Effector memory CD8-positive, alpha-beta T cell (primary cell): ENCODE data around the gene EP400.
"Not testable (repeated sequence)": the region's sequence is repeated elsewhere in the genome, so short reads cannot be mapped to it uniquely, and the experiment has no call there.

ENCODE experiments used
- ATAC-seq: fragments of 150-1000 bp; cut with Tn5 transposase; replicated peaks from 2 replicates; pipeline ENCODE4 v1.10.0; 2021; ENCODE audit warnings: mild to moderate bottlenecking, moderate library complexity
- DNase-seq, 3 experiments: peaks; one replicate each; pipeline ENCODE4 v3.0.0; 2021
- H3K27ac Mint-ChIP-seq, 2 donors: one replicate each; pipeline ENCODE4 v1.8.0; 2022; ENCODE audit warnings: mild to moderate bottlenecking in 2 of 2, mixed read lengths in 2 of 2, moderate library complexity in 2 of 2
- H3K27me3 Mint-ChIP-seq, 2 donors: one replicate each; pipeline ENCODE4 v1.8.0; 2022; ENCODE audit warnings: mixed read lengths in 2 of 2
- H3K36me3 Mint-ChIP-seq: one replicate; pipeline ENCODE4 v1.8.0; 2022; ENCODE audit warnings: mild to moderate bottlenecking, moderate library complexity, mixed read lengths; ENCODE audit not compliant: insufficient read depth
- H3K4me1 Mint-ChIP-seq, 2 donors: one replicate each; pipeline ENCODE4 v1.8.0; 2022; ENCODE audit warnings: low read depth in 2 of 2, mixed read lengths in 2 of 2
- H3K4me3 Mint-ChIP-seq, 2 donors: one replicate each; pipeline ENCODE4 v1.8.0; 2022; ENCODE audit warnings: mild to moderate bottlenecking in 2 of 2, mixed read lengths in 2 of 2, moderate library complexity in 2 of 2
- H3K9me3 Mint-ChIP-seq, 2 donors: one replicate each; pipeline ENCODE4 v1.8.0; 2022; ENCODE audit warnings: mixed read lengths in 2 of 2

The EP400 gene

GRCh38 chr12:131983554-131983953, 33.8 kb downstream of the EP400 start:
- DNase-seq (no peak), ATAC-seq (no peak)
- Mint-ChIP-seq H3K9me3 (no peaks in the 10 kb centered on the region), H3K27ac (peak overlapping the region in 1 of 2 donors; percentile 46), H3K4me3 (no peak overlapping the region), H3K36me3 (peaks cover 80% of the 10 kb centered on the region), H3K27me3 (no peaks in the 10 kb centered on the region), H3K4me1 (peaks cover 1 to 4% of the 10 kb centered on the region in 2 donors)

GRCh38 chr12:131984334-131984733, 34.6 kb downstream of the EP400 start:
- Mint-ChIP-seq H3K4me3 (no peak overlapping the region), H3K9me3 (no peaks in the 10 kb centered on the region), H3K36me3 (peaks cover 80% of the 10 kb centered on the region), H3K4me1 (peaks cover 3 to 8% of the 10 kb centered on the region in 2 donors), H3K27ac (no peak overlapping the region), H3K27me3 (no peaks in the 10 kb centered on the region)
- ATAC-seq (no peak), DNase-seq (no peak)

- DNase-seq, H3K27ac Mint-ChIP-seq, H3K4me3 Mint-ChIP-seq, H3K9me3 Mint-ChIP-seq, ATAC-seq, H3K4me1 Mint-ChIP-seq, H3K27me3 Mint-ChIP-seq: not testable (repeated sequence)
- H3K36me3 Mint-ChIP-seq = peaks cover 79% of the 10 kb centered on the region
Measured at GRCh38 chr12:131985510-131985875, 35.8 kb downstream of the EP400 start.

GRCh38 chr12:131986361-131986760, 36.6 kb downstream of the EP400 start:
- Mint-ChIP-seq H3K27me3 (no peaks in the 10 kb centered on the region), H3K4me3 (no peak overlapping the region), H3K4me1 (peaks cover 1 to 8% of the 10 kb centered on the region in 2 donors), H3K9me3 (no peaks in the 10 kb centered on the region), H3K36me3 (peaks cover 79% of the 10 kb centered on the region), H3K27ac (no peak overlapping the region)
- ATAC-seq = no peak
- DNase-seq = no peak

- Mint-ChIP-seq H3K36me3 (peaks cover 79% of the 10 kb centered on the region), H3K4me3 (no peak overlapping the region), H3K9me3 (no peaks in the 10 kb centered on the region), H3K27ac (no peak overlapping the region), H3K27me3 (no peaks in the 10 kb centered on the region), H3K4me1 (peaks cover 1 to 8% of the 10 kb centered on the region in 2 donors)
- ATAC-seq (no peak), DNase-seq (no peak)
Measured at GRCh38 chr12:131986910-131987309, 37.2 kb downstream of the EP400 start.

GRCh38 chr12:131987552-131987951, 37.8 kb downstream of the EP400 start:
- ATAC-seq = no peak
- H3K9me3 Mint-ChIP-seq = no peaks in the 10 kb centered on the region
- H3K27me3 Mint-ChIP-seq = no peaks in the 10 kb centered on the region
- H3K4me3 Mint-ChIP-seq = no peak overlapping the region
- H3K36me3 Mint-ChIP-seq = peaks cover 79% of the 10 kb centered on the region
- H3K4me1 Mint-ChIP-seq = peaks cover 1 to 8% of the 10 kb centered on the region in 2 donors
- H3K27ac Mint-ChIP-seq = peak overlapping the region in 1 of 2 donors; percentile 30
- no peak for DNase-seq

- Mint-ChIP-seq H3K27ac (peak overlapping the region in 1 of 2 donors; percentile 30), H3K9me3 (no peaks in the 10 kb centered on the region), H3K4me1 (peaks cover 1 to 8% of the 10 kb centered on the region in 2 donors), H3K36me3 (peaks cover 84% of the 10 kb centered on the region), H3K27me3 (no peaks in the 10 kb centered on the region), H3K4me3 (no peak overlapping the region)
- DNase-seq (no peak), ATAC-seq (no peak)
Measured at GRCh38 chr12:131988054-131988796, 38.5 kb downstream of the EP400 start.

GRCh38 chr12:131989021-131989420, 39.3 kb downstream of the EP400 start:
- Mint-ChIP-seq H3K27ac (no peak overlapping the region), H3K9me3 (no peaks in the 10 kb centered on the region), H3K27me3 (no peaks in the 10 kb centered on the region), H3K36me3 (peaks cover 86% of the 10 kb centered on the region), H3K4me3 (no peak overlapping the region), H3K4me1 (peaks cover 1 to 14% of the 10 kb centered on the region in 2 donors)
- DNase-seq (no peak), ATAC-seq (no peak)

GRCh38 chr12:131990066-131990979, 40.6 kb downstream of the EP400 start:
- Mint-ChIP-seq H3K9me3 (no peaks in the 10 kb centered on the region), H3K27ac (no peak overlapping the region), H3K27me3 (no peaks in the 10 kb centered on the region), H3K4me3 (no peak overlapping the region), H3K4me1 (peaks cover 1 to 23% of the 10 kb centered on the region in 2 donors), H3K36me3 (peaks cover 87% of the 10 kb centered on the region)
- no peak for DNase-seq
- ATAC-seq = no peak

GRCh38 chr12:131990980-131991305, 41.2 kb downstream of the EP400 start:
- peaks cover 83% of the 10 kb centered on the region for H3K36me3 Mint-ChIP-seq
- no peak overlapping the region for H3K27ac Mint-ChIP-seq

GRCh38 chr12:131991816-131992430, 42.2 kb downstream of the EP400 start:
- Mint-ChIP-seq H3K4me3 (no peak overlapping the region), H3K27me3 (no peaks in the 10 kb centered on the region), H3K4me1 (peaks cover 1 to 20% of the 10 kb centered on the region in 2 donors), H3K36me3 (peaks cover 78% of the 10 kb centered on the region), H3K27ac (peak overlapping the region; percentile 23 to 67), H3K9me3 (no peaks in the 10 kb centered on the region)
- ATAC-seq (no peak), DNase-seq (no peak)

More at GRCh38 chr12:131990980-131991305, 41.2 kb downstream of the EP400 start:
- ATAC-seq (no peak), DNase-seq (no peak)
- Mint-ChIP-seq H3K4me3 (no peak overlapping the region), H3K27me3 (no peaks in the 10 kb centered on the region), H3K9me3 (no peaks in the 10 kb centered on the region), H3K4me1 (peaks cover 1 to 23% of the 10 kb centered on the region in 2 donors)

- H3K27me3 Mint-ChIP-seq = no peaks in the 10 kb centered on the region
- H3K4me3 Mint-ChIP-seq = no peak overlapping the region
- peak overlapping the region; percentile 42 to 70 for H3K27ac Mint-ChIP-seq
- ATAC-seq (no peak), DNase-seq (no peak)
- peaks cover 68% of the 10 kb centered on the region for H3K36me3 Mint-ChIP-seq
- H3K9me3 Mint-ChIP-seq = no peaks in the 10 kb centered on the region
- H3K4me1 Mint-ChIP-seq = peaks cover 0 to 16% of the 10 kb centered on the region in 2 donors
Measured at GRCh38 chr12:131994589-131994988, 44.8 kb downstream of the EP400 start.

GRCh38 chr12:132000286-132000872, 50.6 kb downstream of the EP400 start:
- H3K9me3 Mint-ChIP-seq = no peaks in the 10 kb centered on the region
- H3K27me3 Mint-ChIP-seq = no peaks in the 10 kb centered on the region
- no peak for DNase-seq
- peaks cover 39% of the 10 kb centered on the region for H3K36me3 Mint-ChIP-seq
- no peak for ATAC-seq
- no peak overlapping the region for H3K27ac Mint-ChIP-seq
- H3K4me3 Mint-ChIP-seq = no peak overlapping the region
- H3K4me1 Mint-ChIP-seq = peaks cover 0 to 6% of the 10 kb centered on the region in 2 donors
